WTC11 (cell line): Measurements from ENCODE around the gene ALKBH6. TPM values are rescaled to one million over a fixed set of nuclear protein-coding genes. Genes with fewer than 3 reads are reported as not detected.

ENCODE experiments used
- ATAC-seq: fragments of 200-7000 bp; cut with Tn5 transposase; 2 replicates; pipeline ENCODE4 v1.10.0; 2021; ENCODE audit warnings: mild to moderate bottlenecking, moderate library complexity
- CTCF ChIA-PET: fragments of 300-600 bp; sonication (Branson Sonifier 250); formaldehyde crosslinking; loops from one replicate; lab custom pipeline; 2021; ENCODE audit warnings: antibody characterized with exemption; lab: Charles Lee
- POLR2A ChIA-PET: fragments of 350-600 bp; sonication (Branson Sonifier 250); formaldehyde crosslinking; loops from one replicate; lab custom pipeline; 2021; ENCODE audit warnings: antibody characterized with exemption; lab: Charles Lee
- DNase-seq: peaks from one replicate; pipeline ENCODE4 v3.0.0; 2021; ENCODE audit warnings: low spot score
- H3K27ac Mint-ChIP-seq: 2 replicates; pipeline ENCODE4 v1.8.0; 2021; ENCODE audit warnings: mixed read lengths
- H3K27me3 Mint-ChIP-seq: 2 replicates; pipeline ENCODE4 v1.8.0; 2021; ENCODE audit warnings: low read depth, mild to moderate bottlenecking, moderate library complexity, mixed read lengths
- H3K36me3 Mint-ChIP-seq: 2 replicates; pipeline ENCODE4 v1.8.0; 2021; ENCODE audit warnings: mixed read lengths
- H3K4me1 Mint-ChIP-seq: 2 replicates; pipeline ENCODE4 v1.8.0; 2022; ENCODE audit warnings: mixed read lengths
- H3K4me3 Mint-ChIP-seq: 2 replicates; pipeline ENCODE4 v1.8.0; 2021; ENCODE audit warnings: mild to moderate bottlenecking, moderate library complexity, mixed read lengths
- H3K9me3 Mint-ChIP-seq: 2 replicates; pipeline ENCODE4 v1.8.0; 2021; ENCODE audit warnings: mixed read lengths
- ATF6 ChIP-seq: sonication (generic); formaldehyde crosslinking; IDR thresholded peaks from 2 replicates; pipeline ENCODE4 v1.8.1; 2023; ENCODE audit warnings: mild to moderate bottlenecking, missing genetic modification reagents
- EMX1 ChIP-seq: fragments of 250-450 bp; sonication (Bioruptor Pico); IDR thresholded peaks from 2 replicates; pipeline ENCODE4 v1.8.0; 2021; ENCODE audit warnings: mild to moderate bottlenecking
- ETV6 ChIP-seq: sonication (generic); formaldehyde crosslinking; IDR thresholded peaks from 2 replicates; pipeline ENCODE4 v1.8.1; 2022; ENCODE audit warnings: mild to moderate bottlenecking, missing genetic modification reagents
- FOXP1 ChIP-seq: sonication (generic); formaldehyde crosslinking; IDR thresholded peaks from 2 replicates; pipeline ENCODE4 v1.8.0; 2022; ENCODE audit warnings: missing genetic modification reagents, mild to moderate bottlenecking, moderate library complexity, borderline replicate concordance
- GRHL2 ChIP-seq: fragments of 250-450 bp; sonication (Bioruptor Pico); IDR thresholded peaks from 2 replicates; pipeline ENCODE4 v1.8.0; 2022; ENCODE audit warnings: mild to moderate bottlenecking, moderate library complexity; ENCODE audit not compliant: insufficient replicate concordance, severe bottlenecking
- HMGXB4 ChIP-seq: sonication (generic); formaldehyde crosslinking; IDR thresholded peaks from 2 replicates; pipeline ENCODE4 v1.8.1; 2023; ENCODE audit warnings: mild to moderate bottlenecking, moderate library complexity, missing genetic modification reagents
- JAZF1 ChIP-seq: fragments of 250-450 bp; sonication (Bioruptor Pico); IDR thresholded peaks from 2 replicates; pipeline ENCODE4 v1.9.0; 2021; ENCODE audit warnings: moderate library complexity, mild to moderate bottlenecking, inconsistent platforms
- KAT7 ChIP-seq: sonication (generic); formaldehyde crosslinking; IDR thresholded peaks from 2 replicates; pipeline ENCODE4 v1.8.1; 2023; ENCODE audit warnings: missing genetic modification reagents, mild to moderate bottlenecking, borderline replicate concordance
- NFATC4 ChIP-seq: fragments of 250-450 bp; sonication (Bioruptor Pico); IDR thresholded peaks from 2 replicates; pipeline ENCODE4 v1.9.0; 2021; ENCODE audit warnings: mild to moderate bottlenecking
- NFYB ChIP-seq: sonication (generic); formaldehyde crosslinking; conservative IDR thresholded peaks from 2 replicates; pipeline ENCODE4 v1.8.0; 2022; ENCODE audit warnings: low read depth, missing genetic modification reagents
- NR1H2 ChIP-seq: sonication (generic); formaldehyde crosslinking; IDR thresholded peaks from 2 replicates; pipeline ENCODE4 v1.9.0; 2021; ENCODE audit warnings: mild to moderate bottlenecking, moderate library complexity, missing genetic modification reagents
- RORB ChIP-seq: fragments of 250-450 bp; sonication (Bioruptor Pico); IDR thresholded peaks from 2 replicates; pipeline ENCODE4 v1.9.0; 2021; ENCODE audit warnings: mild to moderate bottlenecking
- SMAD3 ChIP-seq: sonication (generic); formaldehyde crosslinking; IDR thresholded peaks from 2 replicates; pipeline ENCODE4 v1.8.0; 2022; ENCODE audit warnings: missing genetic modification reagents, mild to moderate bottlenecking, borderline replicate concordance
- SMAD4 ChIP-seq: sonication (generic); formaldehyde crosslinking; IDR thresholded peaks from 2 replicates; pipeline ENCODE4 v1.8.0; 2022; ENCODE audit warnings: mild to moderate bottlenecking, missing genetic modification reagents
- SP1 ChIP-seq: sonication (generic); formaldehyde crosslinking; conservative IDR thresholded peaks from 2 replicates; pipeline ENCODE4 v1.8.1; 2022; ENCODE audit warnings: missing genetic modification reagents
- TCF7 ChIP-seq: sonication (generic); formaldehyde crosslinking; IDR thresholded peaks from 2 replicates; pipeline ENCODE4 v1.8.0; 2022; ENCODE audit warnings: mild to moderate bottlenecking, low read depth, missing genetic modification reagents, moderate library complexity
- TEAD4 ChIP-seq: sonication (generic); formaldehyde crosslinking; IDR thresholded peaks from 2 replicates; pipeline ENCODE4 v1.8.0; 2022; ENCODE audit warnings: mild to moderate bottlenecking, missing genetic modification reagents
- TP53 ChIP-seq: sonication (generic); formaldehyde crosslinking; IDR thresholded peaks from 2 replicates; pipeline ENCODE4 v1.8.1; 2023; ENCODE audit warnings: mild to moderate bottlenecking, missing genetic modification reagents
- ZNF121 ChIP-seq: sonication (generic); formaldehyde crosslinking; IDR thresholded peaks from 2 replicates; pipeline ENCODE4 v1.8.0; 2023; ENCODE audit warnings: missing genetic modification reagents
- ZNF263 ChIP-seq: sonication (generic); formaldehyde crosslinking; IDR thresholded peaks from 2 replicates; pipeline ENCODE4 v1.8.1; 2022; ENCODE audit warnings: low read depth, mild to moderate bottlenecking, moderate library complexity, missing genetic modification reagents
- ZNF281 ChIP-seq: sonication (generic); formaldehyde crosslinking; IDR thresholded peaks from 2 replicates; pipeline ENCODE4 v1.8.0; 2023; ENCODE audit warnings: mild to moderate bottlenecking, missing genetic modification reagents
- ZNF671 ChIP-seq: fragments of 250-450 bp; sonication (Bioruptor Pico); IDR thresholded peaks from 2 replicates; pipeline ENCODE4 v1.8.0; 2021; ENCODE audit warnings: mild to moderate bottlenecking
- total RNA-seq: library from RNA; stranded (reverse); gene quantifications from 3 replicates; pipeline ENCODE4 v1.2.3, GENCODE V29; 2021

The ALKBH6 gene
- total RNA-seq, 1 experiment from 2014 or later: 28.1 TPM

GRCh38 chr19:36032251-36033104, 18.5 kb upstream of the ALKBH6 start, which contains the start of gene CLIP3:
CLIP3 (minus strand) TSS chr19:36032873; CDS start chr19:36032357, 516 bp downstream.
- peak; percentile 91 for TF ChIP-seq ZNF263 (CRISPR knock-in tag)
- no peak for TF ChIP-seq JAZF1 (CRISPR knock-in tag)
- TF ChIP-seq HMGXB4 (CRISPR knock-in tag): no peak
- peak; percentile 38; the same call in 1 of the 2 replicates for TF ChIP-seq SP1 (CRISPR knock-in tag)
- TF ChIP-seq SMAD3: 0 out of 2 replicates have a peak, but pooled peaks have one; percentile 19
- no peaks in the 10 kb centered on the region for H3K36me3 Mint-ChIP-seq
- POLR2A ChIA-PET: no interaction called here
- peaks cover 6% of the 10 kb centered on the region for H3K4me1 Mint-ChIP-seq
- ATAC-seq: peak; percentile 88
- no peak within 1 kb of the TSS for H3K27ac Mint-ChIP-seq
- H3K27me3 Mint-ChIP-seq: peaks cover 32% of the 10 kb centered on the region
- H3K9me3 Mint-ChIP-seq: no peaks in the 10 kb centered on the region
- CTCF ChIA-PET: no interaction called here
- H3K4me3 Mint-ChIP-seq: peak within 1 kb of the TSS; percentile 82
- DNase-seq: peak; percentile 81

GRCh38 chr19:36031308-36031707, 17.3 kb upstream of the ALKBH6 start:
- no peak overlapping the region for H3K27ac Mint-ChIP-seq
- H3K36me3 Mint-ChIP-seq: no peaks in the 10 kb centered on the region
- H3K9me3 Mint-ChIP-seq: no peaks in the 10 kb centered on the region
- DNase-seq: no peak
- peak overlapping the region; percentile 34; the same call in 1 of the 2 replicates for H3K4me3 Mint-ChIP-seq
- TF ChIP-seq NFATC4 (CRISPR knock-in tag): no peak
- no peak for TF ChIP-seq TP53 (CRISPR knock-in tag)
- TF ChIP-seq TEAD4 (CRISPR knock-in tag): no peak
- no peak for TF ChIP-seq EMX1 (CRISPR knock-in tag)
- TF ChIP-seq KAT7 (CRISPR knock-in tag): no peak
- TF ChIP-seq ZNF121 (CRISPR knock-in tag): no peak
- no peak for TF ChIP-seq GRHL2
- peaks cover 6% of the 10 kb centered on the region for H3K4me1 Mint-ChIP-seq
- peaks cover 32% of the 10 kb centered on the region for H3K27me3 Mint-ChIP-seq
- ChIA-PET POLR2A (no interaction called here), CTCF (interaction anchor here (1.3 kb wide), 1 partner anchor 17 kb away, joined by 3 read pairs; the partner anchor contains the start of gene ALKBH6)
- no peak for ATAC-seq

GRCh38 chr19:36030264-36031148, 16.5 kb upstream of the ALKBH6 start:
- ATAC-seq (no peak), DNase-seq (no peak)
- Mint-ChIP-seq H3K27me3 (peaks cover 28% of the 10 kb centered on the region), H3K36me3 (no peaks in the 10 kb centered on the region), H3K9me3 (no peaks in the 10 kb centered on the region), H3K4me3 (no peak overlapping the region), H3K27ac (no peak overlapping the region), H3K4me1 (peaks cover 6% of the 10 kb centered on the region)
- ChIA-PET CTCF (interaction anchor here (1.3 kb wide), 1 partner anchor 16 kb away, joined by 3 read pairs; the partner anchor contains the start of gene ALKBH6), POLR2A (no interaction called here)
- TF ChIP-seq SP1 (CRISPR knock-in tag): no peak
- TF ChIP-seq NFYB: no peak
- TF ChIP-seq ETV6 (CRISPR knock-in tag): no peak
- no peak for TF ChIP-seq SMAD3
- no peak for TF ChIP-seq SMAD4 (CRISPR knock-in tag)
- no peak for TF ChIP-seq NR1H2
- no peak for TF ChIP-seq FOXP1 (CRISPR knock-in tag)
- no peak for TF ChIP-seq ZNF281 (CRISPR knock-in tag)
- no peak for TF ChIP-seq KAT7 (CRISPR knock-in tag)
- no peak for TF ChIP-seq TCF7
- no peak for TF ChIP-seq ATF6 (CRISPR knock-in tag)
- no peak for TF ChIP-seq RORB (CRISPR knock-in tag)
- no peak for TF ChIP-seq ZNF671 (CRISPR knock-in tag)
